DND-41 (cell line): Measurements from ENCODE around the gene BABAM1.
A peak's percentile ranks its signal among the peaks of the same experiment; 100 is the strongest.

ENCODE experiments used
- ATAC-seq: fragments of 200-7000 bp; cut with Tn5 transposase; 3 replicates; pipeline ENCODE4 v1.9.1; 2021; ENCODE audit warnings: low read depth; ENCODE audit not compliant: insufficient read depth
- DNase-seq: peaks from one replicate; pipeline ENCODE4 v3.0.0-alpha.2; 2020
- H2AFZ ChIP-seq: 2 replicates; pipeline ENCODE4 v1.6.0; 2012; ENCODE audit warnings: low read depth, low read length
- H3K27ac ChIP-seq: 2 replicates; pipeline ENCODE4 v1.5.1; 2012; ENCODE audit warnings: low read length, inconsistent platforms
- H3K27me3 ChIP-seq: fragments of 200-600 bp; sonication (generic); 2 replicates; pipeline ENCODE4 v1.6.0; 2012; ENCODE audit warnings: low read length, mild to moderate bottlenecking, inconsistent platforms; ENCODE audit not compliant: insufficient read depth, poor library complexity
- H3K36me3 ChIP-seq: 2 replicates; pipeline ENCODE4 v1.5.1; 2012; ENCODE audit warnings: low read length, inconsistent platforms; ENCODE audit not compliant: insufficient read depth
- H3K4me1 ChIP-seq: 2 replicates; pipeline ENCODE4 v1.5.1; 2012; ENCODE audit warnings: mild to moderate bottlenecking, low read length; ENCODE audit not compliant: insufficient read depth
- H3K4me2 ChIP-seq: 2 replicates; pipeline ENCODE4 v1.6.0; 2012; ENCODE audit warnings: mild to moderate bottlenecking, moderate library complexity, low read length, inconsistent platforms; ENCODE audit not compliant: insufficient read depth
- H3K4me3 ChIP-seq, 2 experiments: fragments of 200-600 bp in 1 of 2; shearing (Covaris generic) in 1 of 2; 2 replicates each; pipeline ENCODE4 v1.5.1; 2012 to 2016; ENCODE audit warnings: inconsistent platforms in 2 of 2, low read length in 2 of 2, mild to moderate bottlenecking in 2 of 2, low read depth in 1 of 2, moderate library complexity in 1 of 2
- H3K79me2 ChIP-seq: 2 replicates; pipeline ENCODE4 v1.6.0; 2012; ENCODE audit warnings: low read length, inconsistent platforms; ENCODE audit not compliant: insufficient read depth
- H3K9ac ChIP-seq: 2 replicates; pipeline ENCODE4 v1.6.0; 2012; ENCODE audit warnings: low read depth, mild to moderate bottlenecking, inconsistent platforms, low read length, moderate library complexity
- H3K9me3 ChIP-seq: 2 replicates; pipeline ENCODE4 v1.5.1; 2012; ENCODE audit warnings: low read length, moderate library complexity, mild to moderate bottlenecking, inconsistent platforms; ENCODE audit not compliant: insufficient read depth, severe bottlenecking
- H4K20me1 ChIP-seq: 2 replicates; pipeline ENCODE4 v1.6.0; 2012; ENCODE audit warnings: low read length; ENCODE audit not compliant: insufficient read depth
- CTCF ChIP-seq: IDR thresholded peaks from 2 replicates; pipeline ENCODE4 v1.5.1; 2012; ENCODE audit warnings: borderline replicate concordance, low read length, moderate library complexity, mild to moderate bottlenecking; ENCODE audit not compliant: poor library complexity, severe bottlenecking; ENCODE audit errors: extremely low read depth
- EZH2 ChIP-seq: IDR thresholded peaks from 3 replicates; pipeline ENCODE4 v1.6.1; 2012; ENCODE audit warnings: borderline replicate concordance, low read depth, mild to moderate bottlenecking, moderate library complexity, low read length, inconsistent platforms; ENCODE audit not compliant: severe bottlenecking

The BABAM1 gene

GRCh38 chr19:17225053-17225452, 42.2 kb upstream of the BABAM1 start:
- Histone ChIP-seq H4K20me1 (peaks cover 6% of the 10 kb centered on the region), H3K4me3 (no peak overlapping the region), H3K27ac (no peak overlapping the region), H3K79me2 (no peaks in the 10 kb centered on the region), H3K27me3 (no peaks in the 10 kb centered on the region), H3K4me2 (peak overlapping the region; percentile 86), H3K9me3 (no peaks in the 10 kb centered on the region), H2AFZ (no peak overlapping the region), H3K36me3 (peaks cover 4% of the 10 kb centered on the region), H3K9ac (no peak overlapping the region; the same call in 1 of the 2 replicates), H3K4me1 (peaks cover 26% of the 10 kb centered on the region)
- TF ChIP-seq EZH2 (no peak), CTCF (no peak)
- no peak for DNase-seq
- no peak for ATAC-seq

- DNase-seq = peak; percentile 97
- TF ChIP-seq EZH2 = no peak
- no peak for TF ChIP-seq CTCF
- peak within 1 kb of the TSS; percentile 91 for H2AFZ ChIP-seq
Observed at GRCh38 chr19:17226002-17226933, 41.0 kb upstream of the BABAM1 start, which contains the start of gene OCEL1. Gene OCEL1, plus strand, starts transcription at chr19:17226226. Its CDS starts 22 bp downstream, at chr19:17226248.

GRCh38 chr19:17227798-17228367, 39.4 kb upstream of the BABAM1 start:
- TF ChIP-seq EZH2 (no peak), CTCF (no peak)
- peak overlapping the region; percentile 15; the same call in 1 of the 2 replicates for H3K4me2 ChIP-seq
- no peak overlapping the region for H3K4me3 ChIP-seq
- ATAC-seq = no peak
- peaks cover 28% of the 10 kb centered on the region for H3K36me3 ChIP-seq
- H3K79me2 ChIP-seq = peaks cover 8% of the 10 kb centered on the region; the same call in 1 of the 2 replicates
- H3K9ac ChIP-seq = no peak overlapping the region
- no peak overlapping the region for H3K27ac ChIP-seq
- H3K9me3 ChIP-seq = no peaks in the 10 kb centered on the region
- DNase-seq = no peak
- peaks cover 26% of the 10 kb centered on the region for H3K4me1 ChIP-seq
- no peak overlapping the region for H2AFZ ChIP-seq
- no peaks in the 10 kb centered on the region for H3K27me3 ChIP-seq
- peaks cover 19% of the 10 kb centered on the region for H4K20me1 ChIP-seq

More at GRCh38 chr19:17226002-17226933, 41.0 kb upstream of the BABAM1 start, which contains the start of gene OCEL1:
- Histone ChIP-seq H3K27me3 (no peaks in the 10 kb centered on the region), H3K4me2 (peak within 1 kb of the TSS; percentile 86), H3K79me2 (no peaks in the 10 kb centered on the region), H4K20me1 (peaks cover 7% of the 10 kb centered on the region), H3K9me3 (no peaks in the 10 kb centered on the region), H3K4me1 (peaks cover 26% of the 10 kb centered on the region), H3K4me3 (peak within 1 kb of the TSS; percentile 32 to 75), H3K36me3 (peaks cover 13% of the 10 kb centered on the region), H3K27ac (peak within 1 kb of the TSS; percentile 62), H3K9ac (peak within 1 kb of the TSS; percentile 64)
- ATAC-seq = peak; percentile 92
